SK-N-SH (cell line): ENCODE data around the gene GALNT11. TPM values are rescaled to one million over a fixed set of nuclear protein-coding genes. Genes with fewer than 3 reads are reported as not detected.
A peak's percentile ranks its signal among the peaks of the same experiment; 100 is the strongest.

Experiments used
- CTCF ChIA-PET: fragments of 300-600, 350-600 bp; formaldehyde crosslinking; extraction: SDS; loops from one replicate; lab custom pipeline; 2021; lab: Yijun Ruan, JAX
- POLR2A ChIA-PET: fragments of 350-600 bp; sonication (Branson Sonifier 250); formaldehyde crosslinking; extraction: SDS; loops from one replicate; lab custom pipeline; 2020; ENCODE audit warnings: antibody characterized with exemption, inconsistent platforms; lab: Yijun Ruan, JAX
- DNase-seq: peaks from one replicate; pipeline ENCODE4 v3.0.0; 2012
- H2AFZ ChIP-seq: fragments of 200-600 bp; sonication (generic); 2 replicates; pipeline ENCODE4 v1.8.1; 2016; ENCODE audit warnings: antibody characterized with exemption, mild to moderate bottlenecking, low read depth
- H3F3A ChIP-seq: fragments of 200-600 bp; sonication (generic); replicated peaks from 2 replicates; pipeline ENCODE3; 2016; ENCODE audit warnings: antibody characterized with exemption, mild to moderate bottlenecking; ENCODE audit not compliant: insufficient read depth
- H3K27ac ChIP-seq, 2 experiments: fragments of 200-500 bp in 1 of 2; fragments of 200-600 bp in 1 of 2; sonication (Bioruptor generic) in 1 of 2; sonication (generic), shearing (Covaris generic) in 1 of 2; 2 replicates each; pipeline versions ENCODE4 v1.5.1 to v1.6.1; 2014 to 2016; ENCODE audit warnings: low read depth in 2 of 2, inconsistent platforms in 1 of 2, low read length in 1 of 2, mild to moderate bottlenecking in 1 of 2, mixed read lengths in 1 of 2
- H3K27me3 ChIP-seq: fragments of 200-600 bp; sonication (generic), shearing (Covaris generic); 2 replicates; pipeline ENCODE4 v1.6.1; 2016; ENCODE audit warnings: mixed run types; ENCODE audit not compliant: insufficient read depth
- H3K36me3 ChIP-seq, 2 experiments: fragments of 200-500 bp in 1 of 2; fragments of 200-600 bp in 1 of 2; sonication (Bioruptor generic) in 1 of 2; sonication (generic) in 1 of 2; replicated peaks in 1 of 2; 2 replicates each; pipeline versions ENCODE3 to v1.5.1; 2014 to 2016; ENCODE audit warnings: low read length in 1 of 2, mild to moderate bottlenecking in 1 of 2; ENCODE audit not compliant: insufficient read depth in 2 of 2, control insufficient read depth in 1 of 2
- H3K4me1 ChIP-seq, 2 experiments: fragments of 200-500 bp in 1 of 2; fragments of 200-600 bp in 1 of 2; sonication (Bioruptor generic) in 1 of 2; sonication (generic), shearing (Covaris generic) in 1 of 2; 2 replicates each; pipeline versions ENCODE4 v1.5.1 to v1.6.1; 2014 to 2016; ENCODE audit warnings: low read depth in 1 of 2, low read length in 1 of 2, mixed run types in 1 of 2; ENCODE audit not compliant: insufficient read depth in 2 of 2, control insufficient read depth in 1 of 2
- H3K4me2 ChIP-seq: fragments of 200-600 bp; sonication (generic), shearing (Covaris generic); 2 replicates; pipeline ENCODE4 v1.6.1; 2017; ENCODE audit warnings: mixed run types
- H3K4me3 ChIP-seq, 2 experiments: fragments of 200-500 bp in 1 of 2; fragments of 200-600 bp in 1 of 2; sonication (Bioruptor generic) in 1 of 2; sonication (generic), shearing (Covaris generic) in 1 of 2; 2 replicates each; pipeline versions ENCODE4 v1.5.1 to v1.8.1; 2014 to 2016; ENCODE audit warnings: low read depth in 2 of 2, inconsistent platforms in 1 of 2, low read length in 1 of 2, mild to moderate bottlenecking in 1 of 2, mixed read lengths in 1 of 2, moderate library complexity in 1 of 2
- H3K79me2 ChIP-seq: fragments of 200-600 bp; sonication (generic); 2 replicates; pipeline ENCODE4 v1.8.1; 2017; ENCODE audit warnings: mild to moderate bottlenecking; ENCODE audit not compliant: insufficient read depth
- H3K9ac ChIP-seq: fragments of 200-600 bp; sonication (generic); 2 replicates; pipeline ENCODE4 v1.6.1; 2017; ENCODE audit warnings: mixed run types
- H3K9me2 ChIP-seq: fragments of 200-600 bp; sonication (generic); 2 replicates; pipeline ENCODE4 v1.6.1; 2017; ENCODE audit warnings: mixed run types
- H3K9me3 ChIP-seq: fragments of 200-600 bp; sonication (generic); 2 replicates; pipeline ENCODE4 v1.6.1; 2017; ENCODE audit warnings: mixed run types, mild to moderate bottlenecking, moderate library complexity
- H4K20me1 ChIP-seq: fragments of 200-600 bp; sonication (generic); 2 replicates; pipeline ENCODE4 v1.6.1; 2017; ENCODE audit warnings: mild to moderate bottlenecking, mixed run types; ENCODE audit not compliant: insufficient read depth
- ELF1 ChIP-seq: IDR thresholded peaks from 2 replicates; pipeline ENCODE4 v1.4.0; 2012
- EP300 ChIP-seq, 2 experiments: IDR thresholded peaks; 2 replicates each; pipeline versions ENCODE4 v1.4.0 to v1.6.1; 2012; ENCODE audit warnings: borderline replicate concordance in 1 of 2, low read depth in 1 of 2, low read length in 1 of 2
- FOXM1 ChIP-seq: IDR thresholded peaks from 2 replicates; pipeline ENCODE4 v1.4.0; 2012; ENCODE audit warnings: low read depth, mild to moderate bottlenecking
- GABPA ChIP-seq: IDR thresholded peaks from 2 replicates; pipeline ENCODE4 v1.4.0; 2012; ENCODE audit warnings: low read depth, mild to moderate bottlenecking
- JUND ChIP-seq: IDR thresholded peaks from 2 replicates; pipeline ENCODE4 v1.4.0; 2012
- MEF2A ChIP-seq: IDR thresholded peaks from 2 replicates; pipeline ENCODE4 v1.4.0; 2012; ENCODE audit warnings: low read depth, borderline replicate concordance
- MXI1 ChIP-seq: IDR thresholded peaks from 2 replicates; pipeline ENCODE4 v1.6.1; 2012; ENCODE audit warnings: mild to moderate bottlenecking, low read depth, low read length, improper control_type of control experiment
- NFIC ChIP-seq: IDR thresholded peaks from 2 replicates; pipeline ENCODE4 v1.4.0; 2012; ENCODE audit warnings: borderline replicate concordance
- POLR2AphosphoS5 ChIP-seq: IDR thresholded peaks from 2 replicates; pipeline ENCODE4 v1.6.1; 2012; ENCODE audit warnings: low read depth, low read length
- RAD21 ChIP-seq: IDR thresholded peaks from 2 replicates; pipeline ENCODE4 v1.6.1; 2012; ENCODE audit warnings: mild to moderate bottlenecking, low read length
- SMC3 ChIP-seq: IDR thresholded peaks from 2 replicates; pipeline ENCODE4 v1.6.1; 2012; ENCODE audit warnings: low read depth, low read length, improper control_type of control experiment
- TAF1 ChIP-seq: IDR thresholded peaks from 2 replicates; pipeline ENCODE4 v1.6.1; 2012; ENCODE audit warnings: low read depth, mild to moderate bottlenecking, low read length, moderate library complexity, borderline replicate concordance
- TCF12 ChIP-seq: IDR thresholded peaks from 2 replicates; pipeline ENCODE4 v1.4.0; 2012
- WGBS: methylation state at CpG from one replicate; pipeline ENCODE4 v1.1.6; 2017; ENCODE audit warnings: low lambda C conversion rate; 5-methylcytosine and 5-hydroxymethylcytosine counted together
- polyA plus RNA-seq, 3 experiments: library from polyadenylated mRNA; depleted of rRNA; stranded (reverse); fragments of >200 nt; gene quantifications; 2 replicates each; pipeline ENCODE4 v1.2.3, GENCODE V29; 2012
- TF ChIP-seq, protein P1 (sequence below): fragments of 150-350 bp; IDR thresholded peaks from 2 replicates; pipeline ENCODE4 v1.6.1; 2017; ENCODE audit warnings: antibody characterized with exemption, low read length, low read depth, borderline replicate concordance
- TF ChIP-seq, protein P2 (sequence below): fragments of 150-350 bp; IDR thresholded peaks from 2 replicates; pipeline ENCODE4 v1.6.1; 2016; ENCODE audit warnings: mild to moderate bottlenecking, low read depth, low read length

The GALNT11 gene
- polyA plus RNA-seq, 1 of the 3 experiments (the other 2 are of a cell fraction) = 70.0 TPM

DNA sequence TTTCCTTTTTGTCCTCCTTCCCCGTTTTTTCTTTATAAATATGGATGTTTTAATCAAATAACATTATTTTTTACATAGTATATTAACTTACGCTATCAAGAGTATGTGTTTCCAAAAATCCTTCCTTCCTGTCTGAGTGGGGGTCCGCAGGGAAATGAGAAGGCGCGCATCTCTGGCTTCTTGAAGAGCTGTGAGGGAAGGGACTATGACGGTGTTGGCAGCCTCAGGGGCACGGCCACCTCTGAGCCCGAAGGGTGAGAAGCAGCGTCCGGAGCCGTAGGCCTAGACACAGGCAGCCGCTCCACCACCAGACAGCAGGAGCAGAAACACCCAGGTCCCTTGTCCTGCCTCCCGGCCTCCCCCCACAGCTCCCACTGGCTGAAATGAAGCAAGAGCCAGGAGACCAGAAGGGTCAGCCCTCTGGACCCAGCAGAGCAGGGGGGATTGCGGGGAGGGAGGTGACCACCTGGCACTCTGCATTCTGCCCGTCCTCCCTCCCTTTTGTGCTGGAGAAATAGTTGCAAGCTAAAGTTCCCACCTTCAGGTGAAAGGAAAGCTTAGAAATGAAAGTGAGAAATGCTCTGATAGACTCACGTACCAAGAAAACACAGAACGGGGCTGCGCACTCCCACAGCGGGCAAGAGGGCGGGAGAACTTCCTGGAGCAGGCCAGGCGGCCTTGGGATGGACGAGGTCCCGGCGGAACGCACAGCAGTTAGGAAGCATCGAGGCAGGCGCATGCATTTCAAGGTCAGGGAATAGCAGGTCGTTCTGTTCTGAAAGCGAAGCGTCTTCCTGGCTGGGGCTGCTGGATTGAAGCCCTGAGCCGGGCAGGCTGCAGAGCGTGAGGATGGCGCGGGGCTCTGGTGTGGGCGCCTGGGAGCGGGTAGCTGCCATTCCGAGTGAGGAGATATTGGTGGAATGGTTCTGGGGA, 105.5 kb downstream of the GALNT11 start:
- Histone ChIP-seq H3K27me3 (no peaks in the 10 kb centered on the region), H3K4me1 (peaks cover 0 to 5% of the 10 kb centered on the region in 2 experiments; a peak in 1 of 4 replicates), H2AFZ (no peak overlapping the region), H3K4me3 (no peak overlapping the region), H3K36me3 (peaks cover 53 to 68% of the 10 kb centered on the region in 2 experiments), H3K9me2 (no peaks in the 10 kb centered on the region), H3K4me2 (no peak overlapping the region), H3K79me2 (no peaks in the 10 kb centered on the region), H4K20me1 (no peaks in the 10 kb centered on the region; the same call in 1 of the 2 replicates), H3K9me3 (no peaks in the 10 kb centered on the region), H3F3A (peaks cover under 1% of the 10 kb centered on the region), H3K27ac (no peak overlapping the region), H3K9ac (no peak overlapping the region)
- DNase-seq = peak; percentile 36
- TF ChIP-seq, protein P1, sequence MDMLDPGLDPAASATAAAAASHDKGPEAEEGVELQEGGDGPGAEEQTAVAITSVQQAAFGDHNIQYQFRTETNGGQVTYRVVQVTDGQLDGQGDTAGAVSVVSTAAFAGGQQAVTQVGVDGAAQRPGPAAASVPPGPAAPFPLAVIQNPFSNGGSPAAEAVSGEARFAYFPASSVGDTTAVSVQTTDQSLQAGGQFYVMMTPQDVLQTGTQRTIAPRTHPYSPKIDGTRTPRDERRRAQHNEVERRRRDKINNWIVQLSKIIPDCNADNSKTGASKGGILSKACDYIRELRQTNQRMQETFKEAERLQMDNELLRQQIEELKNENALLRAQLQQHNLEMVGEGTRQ = no peak
- no peak for TF ChIP-seq JUND
- TF ChIP-seq POLR2AphosphoS5 = no peak
- TF ChIP-seq, protein P2, sequence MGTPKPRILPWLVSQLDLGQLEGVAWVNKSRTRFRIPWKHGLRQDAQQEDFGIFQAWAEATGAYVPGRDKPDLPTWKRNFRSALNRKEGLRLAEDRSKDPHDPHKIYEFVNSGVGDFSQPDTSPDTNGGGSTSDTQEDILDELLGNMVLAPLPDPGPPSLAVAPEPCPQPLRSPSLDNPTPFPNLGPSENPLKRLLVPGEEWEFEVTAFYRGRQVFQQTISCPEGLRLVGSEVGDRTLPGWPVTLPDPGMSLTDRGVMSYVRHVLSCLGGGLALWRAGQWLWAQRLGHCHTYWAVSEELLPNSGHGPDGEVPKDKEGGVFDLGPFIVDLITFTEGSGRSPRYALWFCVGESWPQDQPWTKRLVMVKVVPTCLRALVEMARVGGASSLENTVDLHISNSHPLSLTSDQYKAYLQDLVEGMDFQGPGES = no peak
- no peak for TF ChIP-seq NFIC
- TF ChIP-seq FOXM1 = no peak
- no peak for TF ChIP-seq EP300 (IDR thresholded peaks at IDR 0.05; ENCODE audit: borderline replicate concordance in 1 of 2, low read depth in 1 of 2, low read length in 1 of 2)
- TF ChIP-seq TAF1 = no peak
- no peak for TF ChIP-seq MEF2A
- no peak for TF ChIP-seq ELF1
- no peak for TF ChIP-seq RAD21
- TF ChIP-seq SMC3 = no peak
- no peak for TF ChIP-seq GABPA
- ChIA-PET POLR2A (interaction anchor here (1.5 kb wide), 1 partner anchor 12 kb away, joined by 3 read pairs; no protein-coding TSS in a partner anchor), CTCF (interaction anchor here (0.6 to 1.3 kb wide), 2 partner anchors 14 to 15 kb away, joined by 3 read pairs; no protein-coding TSS in a partner anchor)
- WGBS = 96% methylated on average over 37 of the region's 37 CpGs

DNA sequence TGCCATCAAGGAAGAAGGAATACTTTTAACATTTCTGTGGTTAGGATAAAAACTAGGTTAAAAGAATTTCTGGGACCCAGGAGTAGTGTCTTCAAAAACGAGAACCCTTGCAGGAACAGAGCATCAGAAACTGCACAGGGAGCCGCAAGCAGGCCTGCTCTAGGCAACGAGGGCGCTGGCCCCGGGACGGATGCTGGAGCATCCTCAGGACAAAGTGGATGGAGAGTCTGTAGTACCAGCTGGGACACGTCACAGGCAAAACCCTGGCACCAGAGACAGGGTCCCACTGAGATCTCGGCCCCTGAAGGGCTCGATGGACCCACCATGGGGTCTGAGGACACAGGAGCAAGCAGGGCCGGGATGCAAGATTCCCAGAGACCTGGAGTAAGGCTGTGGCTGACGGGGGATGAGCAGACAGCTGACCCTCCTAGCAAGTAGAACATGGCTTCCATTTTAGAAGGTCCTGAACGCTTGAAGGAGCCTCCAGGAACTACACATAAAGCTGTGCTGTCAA, 106.6 kb downstream of the GALNT11 start:
- H3F3A ChIP-seq = peaks cover 9% of the 10 kb centered on the region
- CTCF ChIA-PET = interaction anchor here (1.3 kb wide), 1 partner anchor 15 kb away, joined by 3 read pairs; no protein-coding TSS in a partner anchor
- no peak overlapping the region; a peak in 1 of 4 replicates for H3K27ac ChIP-seq
- H3K9me2 ChIP-seq = no peaks in the 10 kb centered on the region
- H3K4me1 ChIP-seq = peaks cover 0 to 5% of the 10 kb centered on the region in 2 experiments; a peak in 1 of 4 replicates
- no peaks in the 10 kb centered on the region for H3K27me3 ChIP-seq
- H3K4me3 ChIP-seq = no peak overlapping the region
- 95% methylated on average over 12 of the region's 12 CpGs for WGBS
- POLR2A ChIA-PET = interaction anchor here (1.5 kb wide), 1 partner anchor 11 kb away, joined by 3 read pairs; no protein-coding TSS in a partner anchor
- H3K79me2 ChIP-seq = no peaks in the 10 kb centered on the region
- H3K9me3 ChIP-seq = no peaks in the 10 kb centered on the region
- TF ChIP-seq, protein P2 = no peak
- TF ChIP-seq GABPA (no peak), JUND (no peak), SMC3 (no peak), MXI1 (no peak), TCF12 (no peak)
- TF ChIP-seq, all 33 proteins: peak for 0
- H3K36me3 ChIP-seq = peaks cover 50 to 75% of the 10 kb centered on the region in 2 experiments
- no peak overlapping the region for H3K4me2 ChIP-seq
- no peak overlapping the region for H3K9ac ChIP-seq
- H4K20me1 ChIP-seq = no peaks in the 10 kb centered on the region; the same call in 1 of the 2 replicates
- no peak overlapping the region for H2AFZ ChIP-seq
- DNase-seq = no peak
